AG08396 (cell line): ENCODE measurements around the gene GPR37.

Source experiments
- DNase-seq: peaks from one replicate; pipeline ENCODE4 v3.0.0; 2012; ENCODE audit warnings: low spot score, mixed read lengths

The GPR37 gene

GRCh38 chr7:124765401-124766352 is at the start of gene GPR37:
Gene GPR37 (minus strand): TSS chr7:124765792. CDS start chr7:124764976, 816 bp downstream.
- DNase-seq, result peak; percentile 89

GRCh38 chr7:124813994-124814798 is 48.6 kb upstream of the GPR37 start:
- DNase-seq, result no peak

GRCh38 chr7:124812764-124813163 is 47.2 kb upstream of the GPR37 start:
- no peak for DNase-seq

GRCh38 chr7:124811341-124811740 is 45.7 kb upstream of the GPR37 start:
- DNase-seq, result no peak

GRCh38 chr7:124810605-124811004 is 45.0 kb upstream of the GPR37 start:
- DNase-seq, result no peak

- DNase-seq, result no peak
Measured at GRCh38 chr7:124808206-124808605, 42.6 kb upstream of the GPR37 start.

- no peak for DNase-seq
Measured at GRCh38 chr7:124801330-124801895, 35.8 kb upstream of the GPR37 start.

GRCh38 chr7:124800386-124800785 is 34.8 kb upstream of the GPR37 start:
- no peak for DNase-seq

GRCh38 chr7:124799448-124799847 is 33.9 kb upstream of the GPR37 start:
- DNase-seq, result no peak

GRCh38 chr7:124796771-124797170 is 31.2 kb upstream of the GPR37 start:
- no peak for DNase-seq

- no peak for DNase-seq
Measured at GRCh38 chr7:124792696-124793095, 27.1 kb upstream of the GPR37 start.

GRCh38 chr7:124792002-124792401 is 26.4 kb upstream of the GPR37 start:
- no peak for DNase-seq

GRCh38 chr7:124791426-124791825 is 25.8 kb upstream of the GPR37 start:
- no peak for DNase-seq

- no peak for DNase-seq
Measured at GRCh38 chr7:124790645-124791044, 25.1 kb upstream of the GPR37 start.

GRCh38 chr7:124785994-124786393 is 20.4 kb upstream of the GPR37 start:
- no peak for DNase-seq

GRCh38 chr7:124784879-124785818 is 19.6 kb upstream of the GPR37 start:
- DNase-seq, result peak; percentile 63

- no peak for DNase-seq
Measured at GRCh38 chr7:124783271-124783670, 17.7 kb upstream of the GPR37 start.

GRCh38 chr7:124781907-124782734 is 16.5 kb upstream of the GPR37 start:
- no peak for DNase-seq

GRCh38 chr7:124781418-124781817 is 15.8 kb upstream of the GPR37 start:
- DNase-seq, result no peak

- no peak for DNase-seq
Measured at GRCh38 chr7:124780608-124781007, 15.0 kb upstream of the GPR37 start.

GRCh38 chr7:124780056-124780455 is 14.5 kb upstream of the GPR37 start:
- no peak for DNase-seq
